HUES6 (cell line): ENCODE results near the gene ZNF516.

Experiments used
- H3K27ac ChIP-seq: 2 replicates; pipeline ENCODE4 v1.7.0; 2013; ENCODE audit warnings: low read depth, mild to moderate bottlenecking, low read length, inconsistent platforms
- H3K27me3 ChIP-seq: 2 replicates; pipeline ENCODE4 v1.6.1; 2013; ENCODE audit warnings: low read length; ENCODE audit not compliant: control insufficient read depth, insufficient read depth
- H3K36me3 ChIP-seq: 2 replicates; pipeline ENCODE4 v1.6.1; 2013; ENCODE audit warnings: low read length; ENCODE audit not compliant: control insufficient read depth, insufficient read depth
- H3K4me1 ChIP-seq: 2 replicates; pipeline ENCODE4 v1.6.1; 2013; ENCODE audit warnings: low read length; ENCODE audit not compliant: control insufficient read depth, insufficient read depth
- H3K4me3 ChIP-seq: 2 replicates; pipeline ENCODE4 v1.5.1; 2013; ENCODE audit warnings: low read depth, low read length
- H3K9ac ChIP-seq: one replicate; pipeline ENCODE4 v1.6.1; 2013; ENCODE audit warnings: mild to moderate bottlenecking, low read length
- H3K9me3 ChIP-seq: 2 replicates; pipeline ENCODE4 v1.6.1; 2013; ENCODE audit warnings: low read depth, low read length; ENCODE audit not compliant: control insufficient read depth, insufficient read depth

Gene ZNF516

GRCh38 chr18:76353500-76353899 is 141.5 kb downstream of the ZNF516 start:
- Histone ChIP-seq H3K27me3 (no peaks in the 10 kb centered on the region), H3K36me3 (peaks cover 13% of the 10 kb centered on the region; the same call in 1 of the 2 replicates), H3K9me3 (peaks cover 10% of the 10 kb centered on the region), H3K4me3 (no peak overlapping the region), H3K27ac (no peak overlapping the region), H3K9ac (no peak overlapping the region), H3K4me1 (peaks cover 14% of the 10 kb centered on the region)

GRCh38 chr18:76353046-76353445 is 142.0 kb downstream of the ZNF516 start:
- H3K27ac ChIP-seq, result no peak overlapping the region
- no peak overlapping the region for H3K4me3 ChIP-seq
- H3K36me3 ChIP-seq, result peaks cover 10% of the 10 kb centered on the region; the same call in 1 of the 2 replicates
- no peaks in the 10 kb centered on the region for H3K27me3 ChIP-seq
- H3K9ac ChIP-seq, result no peak overlapping the region
- H3K4me1 ChIP-seq, result peaks cover 16% of the 10 kb centered on the region
- peaks cover 10% of the 10 kb centered on the region for H3K9me3 ChIP-seq

GRCh38 chr18:76351961-76352581 is 143.0 kb downstream of the ZNF516 start:
- H3K27ac ChIP-seq, result no peak overlapping the region

GRCh38 chr18:76350134-76351025 is 144.7 kb downstream of the ZNF516 start:
- peaks cover 16% of the 10 kb centered on the region for H3K4me1 ChIP-seq
- no peaks in the 10 kb centered on the region for H3K27me3 ChIP-seq
- H3K9ac ChIP-seq, result no peak overlapping the region
- H3K27ac ChIP-seq, result no peak overlapping the region
- H3K9me3 ChIP-seq, result peaks cover 10% of the 10 kb centered on the region
- no peak overlapping the region for H3K4me3 ChIP-seq
- peaks cover 2% of the 10 kb centered on the region; the same call in 1 of the 2 replicates for H3K36me3 ChIP-seq

More at GRCh38 chr18:76351961-76352581, 143.0 kb downstream of the ZNF516 start:
- Histone ChIP-seq H3K9ac (no peak overlapping the region), H3K36me3 (peaks cover 8% of the 10 kb centered on the region; the same call in 1 of the 2 replicates), H3K4me1 (peaks cover 16% of the 10 kb centered on the region), H3K9me3 (peaks cover 10% of the 10 kb centered on the region), H3K4me3 (no peak overlapping the region), H3K27me3 (no peaks in the 10 kb centered on the region)

GRCh38 chr18:76349067-76349715 is 145.9 kb downstream of the ZNF516 start:
- H3K9me3 ChIP-seq, result peaks cover 9% of the 10 kb centered on the region
- H3K9ac ChIP-seq, result no peak overlapping the region
- H3K4me1 ChIP-seq, result peaks cover 16% of the 10 kb centered on the region
- H3K27ac ChIP-seq, result no peak overlapping the region
- H3K4me3 ChIP-seq, result peak overlapping the region; percentile 24
- H3K36me3 ChIP-seq, result peaks cover 2% of the 10 kb centered on the region; the same call in 1 of the 2 replicates
- no peaks in the 10 kb centered on the region for H3K27me3 ChIP-seq

GRCh38 chr18:76348267-76349066 is 146.6 kb downstream of the ZNF516 start:
- H3K27me3 ChIP-seq, result no peaks in the 10 kb centered on the region
- no peak overlapping the region for H3K9ac ChIP-seq
- peaks cover 2% of the 10 kb centered on the region; the same call in 1 of the 2 replicates for H3K9me3 ChIP-seq
- H3K4me1 ChIP-seq, result peaks cover 16% of the 10 kb centered on the region
- peak overlapping the region; percentile 24 for H3K4me3 ChIP-seq
- no peak overlapping the region for H3K27ac ChIP-seq
- no peaks in the 10 kb centered on the region for H3K36me3 ChIP-seq

- H3K4me3 ChIP-seq, result no peak overlapping the region
- H3K4me1 ChIP-seq, result peaks cover 16% of the 10 kb centered on the region
- H3K9me3 ChIP-seq, result no peaks in the 10 kb centered on the region
- no peaks in the 10 kb centered on the region for H3K36me3 ChIP-seq
- no peak overlapping the region for H3K27ac ChIP-seq
- H3K27me3 ChIP-seq, result no peaks in the 10 kb centered on the region
- no peak overlapping the region for H3K9ac ChIP-seq
Measured at GRCh38 chr18:76347341-76347740, 147.7 kb downstream of the ZNF516 start.

GRCh38 chr18:76346490-76347130 is 148.4 kb downstream of the ZNF516 start:
- H3K36me3 ChIP-seq, result no peaks in the 10 kb centered on the region
- H3K4me1 ChIP-seq, result peaks cover 11% of the 10 kb centered on the region
- H3K4me3 ChIP-seq, result no peak overlapping the region
- H3K9ac ChIP-seq, result no peak overlapping the region
- H3K27me3 ChIP-seq, result no peaks in the 10 kb centered on the region
- no peaks in the 10 kb centered on the region for H3K9me3 ChIP-seq
- H3K27ac ChIP-seq, result no peak overlapping the region

GRCh38 chr18:76345901-76346300 is 149.1 kb downstream of the ZNF516 start:
- H3K27ac ChIP-seq, result no peak overlapping the region
- no peaks in the 10 kb centered on the region for H3K36me3 ChIP-seq
- no peak overlapping the region for H3K4me3 ChIP-seq
- H3K9ac ChIP-seq, result no peak overlapping the region
- no peaks in the 10 kb centered on the region for H3K27me3 ChIP-seq
- H3K4me1 ChIP-seq, result peaks cover 11% of the 10 kb centered on the region
- peaks cover 2% of the 10 kb centered on the region for H3K9me3 ChIP-seq

GRCh38 chr18:76343938-76344569 is 151.0 kb downstream of the ZNF516 start:
- Histone ChIP-seq H3K9me3 (peaks cover 13% of the 10 kb centered on the region), H3K27ac (no peak overlapping the region), H3K27me3 (no peaks in the 10 kb centered on the region), H3K4me3 (no peak overlapping the region), H3K9ac (no peak overlapping the region), H3K36me3 (no peaks in the 10 kb centered on the region), H3K4me1 (peaks cover 7% of the 10 kb centered on the region)
